GM10266 (cell line): Measurements from ENCODE around the gene ACER3.

Source experiments
- DNase-seq: peaks from one replicate; pipeline ENCODE4 v3.0.0; 2012; ENCODE audit errors: extremely low spot score
- CTCF ChIP-seq: IDR thresholded peaks from 2 replicates; pipeline ENCODE4 v1.5.1; 2012; ENCODE audit warnings: mild to moderate bottlenecking, low read depth; ENCODE audit not compliant: control insufficient read depth, insufficient read depth; ENCODE audit errors: missing control alignments

ACER3 gene

DNA sequence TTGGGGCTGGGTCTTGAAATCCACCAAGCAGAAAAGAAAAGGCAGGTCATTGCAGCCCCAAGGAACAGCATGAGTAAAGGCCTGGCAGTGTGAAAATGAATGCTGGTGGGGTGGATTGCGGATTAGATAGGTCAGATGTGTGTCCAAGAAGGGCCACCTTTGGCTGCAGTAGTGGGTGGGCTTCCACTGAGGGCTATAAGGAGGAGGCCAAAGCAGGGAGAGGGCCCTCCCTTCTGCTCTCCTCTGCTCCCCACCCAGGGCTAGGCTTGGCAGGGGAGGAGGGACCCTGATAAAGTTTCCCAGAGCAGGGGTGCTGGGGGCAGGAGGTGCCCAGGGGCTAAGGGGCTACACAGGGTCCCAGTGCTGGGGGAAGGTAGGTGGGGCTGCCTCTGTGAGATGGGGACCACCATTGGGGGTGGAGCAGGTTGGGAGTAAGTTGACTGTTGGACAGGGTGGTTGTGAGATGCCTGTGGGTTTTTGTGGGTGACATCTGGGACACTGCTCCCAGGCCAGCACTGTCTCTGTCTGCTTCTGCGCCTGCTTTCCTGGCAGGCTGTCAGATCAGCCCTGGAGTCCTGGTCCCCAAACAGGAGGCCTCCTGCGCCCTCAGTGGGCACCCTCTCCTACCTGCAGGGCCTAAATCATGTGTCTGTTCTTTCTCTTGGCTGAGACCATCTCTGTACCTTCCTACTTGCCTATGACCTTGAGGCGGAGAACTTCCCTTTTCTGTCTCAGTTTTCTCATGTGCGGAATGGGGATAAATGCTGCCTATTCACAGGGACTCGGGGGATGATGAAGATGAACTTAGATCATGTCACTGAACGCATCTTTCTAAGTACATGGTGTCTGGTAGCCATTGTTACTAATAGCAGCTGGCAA, 208.0 kb downstream of the ACER3 start:
- no peak for DNase-seq
- TF ChIP-seq CTCF = no peak

DNA sequence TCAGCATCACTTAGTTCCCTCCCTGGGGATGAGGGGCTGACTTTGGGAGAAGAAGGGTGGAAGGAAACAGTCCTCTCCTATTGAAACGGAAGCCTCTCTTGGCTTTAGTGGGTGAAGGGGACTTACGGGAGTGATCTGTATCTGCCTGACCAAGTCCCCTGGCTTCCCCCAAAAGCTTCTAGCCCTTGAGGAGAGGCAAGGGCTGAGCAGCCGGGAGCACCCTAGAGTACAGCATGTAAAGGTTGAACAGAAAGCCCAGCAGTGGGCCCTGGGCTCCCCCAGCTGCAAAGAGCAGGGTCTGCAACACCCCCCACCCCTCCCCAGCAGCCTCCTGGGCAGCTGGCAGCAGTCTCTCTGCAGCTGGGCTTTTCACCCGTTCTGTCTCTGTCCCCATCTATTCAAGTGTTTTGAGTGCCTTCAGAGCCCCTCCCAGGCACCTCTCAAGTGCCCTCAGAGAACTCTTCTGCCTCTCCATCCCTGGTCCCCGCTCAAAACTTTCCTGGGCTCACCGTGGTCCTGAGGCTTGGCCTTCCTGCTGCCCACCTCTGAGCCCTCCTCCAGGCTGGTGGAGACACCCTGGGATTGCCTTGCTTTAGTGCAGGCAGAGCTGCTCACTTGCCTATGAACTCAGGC, 208.7 kb downstream of the ACER3 start:
- no peak for DNase-seq
- TF ChIP-seq CTCF = no peak

DNA sequence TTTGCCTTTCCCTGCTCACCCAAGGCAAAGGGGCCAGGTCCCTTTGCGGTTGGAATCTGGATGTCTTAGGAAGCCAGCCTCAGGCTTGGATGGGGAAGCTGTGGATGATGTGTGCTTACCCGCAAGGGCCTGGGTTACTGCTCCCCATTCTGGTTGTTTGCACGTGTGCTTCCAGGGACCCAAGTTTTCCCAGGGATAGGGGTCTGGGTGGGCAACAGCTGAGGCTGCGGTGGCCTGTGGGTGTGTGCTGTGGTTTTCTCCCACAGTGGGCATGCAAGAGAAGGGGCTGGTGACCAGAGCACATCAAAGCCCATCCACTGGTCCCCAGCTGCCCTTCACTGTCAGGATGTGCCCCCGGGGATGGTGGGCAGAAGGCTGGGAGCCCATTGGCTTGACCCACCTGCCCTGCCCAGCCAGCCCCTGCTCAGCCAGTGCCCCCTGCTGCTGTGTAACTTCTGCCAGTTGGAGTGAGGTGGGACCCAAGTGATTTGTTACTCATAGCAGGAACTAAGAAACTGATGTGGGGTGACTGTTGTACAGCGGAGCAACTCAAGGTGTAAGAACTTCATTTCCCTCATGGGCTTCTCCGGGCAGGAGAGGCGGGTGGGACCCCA, 209.4 kb downstream of the ACER3 start:
- no peak for TF ChIP-seq CTCF
- DNase-seq = no peak

- DNase-seq = no peak
These were observed 210.4 kb downstream of the ACER3 start for GRCh38 chr11:77071077-77071476.

DNA sequence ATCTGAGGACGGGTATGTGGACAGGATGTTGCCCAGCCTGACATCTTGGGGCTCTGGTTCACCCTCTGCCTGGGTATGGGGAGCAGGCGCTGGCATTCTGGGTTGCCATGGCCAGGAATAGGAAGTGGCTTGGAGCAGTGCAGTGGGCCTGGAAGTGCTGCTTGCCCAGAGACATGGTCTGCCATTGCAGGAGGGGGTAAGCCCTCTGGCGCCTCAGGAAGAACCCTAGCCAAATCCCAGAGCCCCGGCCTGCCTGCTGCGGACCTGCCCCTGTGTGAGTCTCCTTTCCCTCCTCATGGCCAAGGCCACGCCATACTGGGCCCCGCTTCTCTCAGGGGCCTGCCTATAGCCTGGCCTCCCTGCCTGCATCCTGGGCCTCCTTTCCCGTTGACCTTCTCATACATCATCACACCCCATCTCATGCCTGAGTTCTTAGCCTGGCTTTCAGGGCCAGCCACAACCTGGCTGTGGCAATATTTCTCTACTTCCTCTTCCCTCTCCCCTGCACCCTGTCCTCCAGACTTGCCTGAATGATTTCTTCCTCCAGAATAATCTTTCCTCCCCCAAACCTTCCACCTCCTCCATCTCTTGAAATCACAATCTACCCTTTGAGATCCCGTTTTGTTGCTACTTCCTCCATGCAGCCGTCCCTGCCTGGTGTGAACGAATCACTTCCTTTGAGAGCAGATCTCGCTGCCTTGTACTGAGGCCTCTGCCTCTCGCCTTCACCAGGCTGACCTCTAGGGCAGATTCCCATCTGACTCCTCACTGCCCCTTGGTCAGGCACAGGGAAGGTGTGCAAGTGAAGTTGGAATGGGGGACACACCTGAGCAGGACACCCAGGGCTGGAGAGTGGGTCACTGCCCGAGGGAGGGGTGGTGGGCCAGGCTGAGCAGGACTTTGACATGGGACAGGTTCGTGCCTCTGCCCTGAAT, 211.2 kb downstream of the ACER3 start:
- no peak for TF ChIP-seq CTCF
- no peak for DNase-seq

More at GRCh38 chr11:77071077-77071476, 210.4 kb downstream of the ACER3 start:
- no peak for TF ChIP-seq CTCF

DNA sequence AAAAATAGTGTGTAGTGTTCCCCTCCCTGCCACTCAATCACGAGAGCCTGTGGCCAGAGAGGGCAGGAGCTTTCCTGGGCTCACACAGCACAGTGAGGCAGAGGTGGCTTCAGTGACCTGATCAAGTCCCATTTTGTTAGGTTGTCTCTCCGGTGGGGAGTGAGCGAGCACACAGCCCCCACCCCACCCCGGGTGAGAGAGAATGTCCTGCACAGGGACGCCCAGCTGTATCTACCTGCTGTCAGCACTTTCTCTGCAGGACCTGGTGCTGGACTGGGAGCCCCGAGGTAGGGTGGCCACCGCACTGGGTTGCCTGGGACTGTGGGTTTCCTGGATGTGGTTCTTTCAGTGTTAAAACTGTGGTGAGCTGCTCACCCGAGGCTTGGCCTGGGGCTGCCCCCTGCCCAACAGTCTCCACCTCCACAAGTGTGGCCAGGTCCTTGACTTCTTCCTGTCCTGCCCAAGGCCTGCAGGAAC, 212.2 kb downstream of the ACER3 start:
- no peak for DNase-seq
- TF ChIP-seq CTCF = no peak
